B cell (primary cell): Measurements from ENCODE around the gene THSD4.

Experiments
- EZH2 ChIP-seq: IDR thresholded peaks from 2 replicates; pipeline ENCODE4 v1.6.1; 2012; ENCODE audit warnings: borderline replicate concordance, low read depth, mild to moderate bottlenecking, moderate library complexity, low read length; ENCODE audit not compliant: insufficient read depth, poor library complexity, severe bottlenecking
- TF ChIP-seq, protein P1 (sequence below): fragments of 200-600 bp; IDR thresholded peaks from one replicate; pipeline ENCODE4 v1.8.0; 2022; ENCODE audit warnings: antibody characterized with exemption, mild to moderate bottlenecking

GRCh38 chr15:71106802-71107500 is 8.3 kb upstream of the THSD4 start:
- TF ChIP-seq, protein P1, sequence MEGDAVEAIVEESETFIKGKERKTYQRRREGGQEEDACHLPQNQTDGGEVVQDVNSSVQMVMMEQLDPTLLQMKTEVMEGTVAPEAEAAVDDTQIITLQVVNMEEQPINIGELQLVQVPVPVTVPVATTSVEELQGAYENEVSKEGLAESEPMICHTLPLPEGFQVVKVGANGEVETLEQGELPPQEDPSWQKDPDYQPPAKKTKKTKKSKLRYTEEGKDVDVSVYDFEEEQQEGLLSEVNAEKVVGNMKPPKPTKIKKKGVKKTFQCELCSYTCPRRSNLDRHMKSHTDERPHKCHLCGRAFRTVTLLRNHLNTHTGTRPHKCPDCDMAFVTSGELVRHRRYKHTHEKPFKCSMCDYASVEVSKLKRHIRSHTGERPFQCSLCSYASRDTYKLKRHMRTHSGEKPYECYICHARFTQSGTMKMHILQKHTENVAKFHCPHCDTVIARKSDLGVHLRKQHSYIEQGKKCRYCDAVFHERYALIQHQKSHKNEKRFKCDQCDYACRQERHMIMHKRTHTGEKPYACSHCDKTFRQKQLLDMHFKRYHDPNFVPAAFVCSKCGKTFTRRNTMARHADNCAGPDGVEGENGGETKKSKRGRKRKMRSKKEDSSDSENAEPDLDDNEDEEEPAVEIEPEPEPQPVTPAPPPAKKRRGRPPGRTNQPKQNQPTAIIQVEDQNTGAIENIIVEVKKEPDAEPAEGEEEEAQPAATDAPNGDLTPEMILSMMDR: peak; percentile 18
- TF ChIP-seq EZH2: no peak
